Cerebellar nuclear complex (tissue), 1 donor: Measurements from ENCODE around the gene PLD4.

Source experiments
- DNase-seq, 2 experiments: peaks; one replicate each; lab custom pipeline; 2025; lab: John Stamatoyannopoulos, UW

Gene PLD4

DNA sequence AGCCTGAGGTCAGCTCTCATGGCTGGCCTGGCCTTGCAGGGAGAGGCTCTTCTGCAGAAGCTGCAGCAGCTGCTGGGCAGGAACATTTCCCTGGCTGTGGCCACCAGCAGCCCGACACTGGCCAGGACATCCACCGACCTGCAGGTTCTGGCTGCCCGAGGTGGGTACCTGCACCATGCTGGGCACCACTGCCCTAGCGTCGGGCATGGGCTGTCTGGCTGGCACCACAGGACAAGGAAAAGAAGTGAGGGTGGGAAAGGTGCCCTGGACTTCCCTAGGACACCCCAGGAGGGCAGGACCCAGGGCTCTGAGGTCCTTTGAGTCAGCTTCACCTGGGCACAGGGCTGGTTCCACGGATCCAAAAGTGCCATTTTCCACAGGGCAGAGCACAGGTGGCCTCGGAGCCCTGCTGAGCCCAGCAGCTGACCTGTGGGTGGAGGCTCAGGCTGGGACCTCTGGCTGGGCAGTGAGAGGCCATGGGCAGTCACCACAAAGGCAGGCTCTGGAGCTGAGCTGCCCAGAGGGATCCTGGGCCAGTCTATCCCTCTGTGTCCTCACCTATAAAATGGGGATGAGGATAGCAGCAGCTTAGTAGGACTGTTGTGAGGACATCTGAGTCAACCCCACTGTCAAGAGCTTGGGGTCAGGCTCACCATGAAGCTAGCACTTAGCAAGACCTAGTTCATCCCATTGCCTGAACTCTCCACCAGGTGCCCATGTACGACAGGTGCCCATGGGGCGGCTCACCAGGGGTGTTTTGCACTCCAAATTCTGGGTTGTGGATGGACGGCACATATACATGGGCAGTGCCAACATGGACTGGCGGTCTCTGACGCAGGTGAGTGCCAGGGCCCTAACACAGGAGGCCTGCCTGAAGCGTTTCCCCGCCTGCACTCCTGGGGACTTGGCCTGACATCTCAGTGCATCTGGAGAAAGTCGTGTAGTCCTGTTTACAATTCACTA lies 4.9 kb downstream of the PLD4 start:
- no peak for DNase-seq

DNA sequence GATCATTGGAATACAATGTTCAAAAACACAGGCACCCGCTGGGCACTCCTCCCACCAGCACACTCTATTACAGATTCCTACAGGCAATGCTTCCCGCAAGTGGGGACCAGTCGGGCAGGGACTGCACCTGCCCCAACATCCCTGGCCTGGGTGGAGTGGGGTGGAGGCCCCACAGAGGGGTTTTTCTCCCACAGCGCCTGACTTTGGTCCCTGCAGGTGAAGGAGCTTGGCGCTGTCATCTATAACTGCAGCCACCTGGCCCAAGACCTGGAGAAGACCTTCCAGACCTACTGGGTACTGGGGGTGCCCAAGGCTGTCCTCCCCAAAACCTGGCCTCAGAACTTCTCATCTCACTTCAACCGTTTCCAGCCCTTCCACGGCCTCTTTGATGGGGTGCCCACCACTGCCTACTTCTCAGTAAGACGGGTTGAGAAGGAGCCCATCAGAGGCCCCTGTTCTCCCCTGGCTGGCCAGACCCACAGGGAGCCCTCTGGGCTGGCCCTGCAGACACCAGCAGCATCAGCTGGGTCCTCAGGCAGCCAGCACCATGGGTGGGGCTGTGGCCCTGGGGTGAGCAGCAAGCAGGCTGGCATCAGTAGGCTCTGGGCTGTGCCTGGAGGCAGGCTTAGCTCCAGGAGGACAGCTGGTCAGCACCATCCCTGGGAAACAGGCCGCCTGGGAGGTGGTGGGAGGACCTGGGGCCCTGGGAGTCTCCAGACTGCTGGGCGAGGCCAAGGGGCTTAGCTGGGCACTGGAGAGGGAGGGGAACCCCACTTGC lies 6.0 kb downstream of the PLD4 start:
- DNase-seq = no peak

DNA sequence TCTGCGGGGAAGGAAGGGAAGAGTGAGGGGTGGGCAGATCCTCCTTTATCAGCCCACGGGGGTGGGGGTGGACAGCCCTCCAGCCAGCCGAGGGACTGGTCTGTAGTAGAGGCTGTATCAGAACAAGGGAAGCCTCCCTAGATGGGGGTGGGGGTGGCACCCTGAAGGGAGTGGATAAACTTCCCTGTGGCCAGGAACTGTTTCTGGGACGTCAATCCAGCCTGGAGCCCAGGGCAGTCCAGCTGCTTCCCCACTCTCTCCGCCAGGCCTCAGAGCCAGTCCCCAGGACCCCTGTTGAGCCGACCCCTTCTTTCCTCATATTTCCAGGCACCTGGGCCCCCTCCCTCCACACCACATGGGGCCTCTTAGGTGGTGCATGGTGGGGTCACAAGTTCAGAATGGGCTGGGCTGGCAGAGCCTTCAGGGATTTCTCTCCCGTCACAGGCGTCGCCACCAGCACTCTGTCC lies 6.7 kb downstream of the PLD4 start:
- no peak for DNase-seq

DNA sequence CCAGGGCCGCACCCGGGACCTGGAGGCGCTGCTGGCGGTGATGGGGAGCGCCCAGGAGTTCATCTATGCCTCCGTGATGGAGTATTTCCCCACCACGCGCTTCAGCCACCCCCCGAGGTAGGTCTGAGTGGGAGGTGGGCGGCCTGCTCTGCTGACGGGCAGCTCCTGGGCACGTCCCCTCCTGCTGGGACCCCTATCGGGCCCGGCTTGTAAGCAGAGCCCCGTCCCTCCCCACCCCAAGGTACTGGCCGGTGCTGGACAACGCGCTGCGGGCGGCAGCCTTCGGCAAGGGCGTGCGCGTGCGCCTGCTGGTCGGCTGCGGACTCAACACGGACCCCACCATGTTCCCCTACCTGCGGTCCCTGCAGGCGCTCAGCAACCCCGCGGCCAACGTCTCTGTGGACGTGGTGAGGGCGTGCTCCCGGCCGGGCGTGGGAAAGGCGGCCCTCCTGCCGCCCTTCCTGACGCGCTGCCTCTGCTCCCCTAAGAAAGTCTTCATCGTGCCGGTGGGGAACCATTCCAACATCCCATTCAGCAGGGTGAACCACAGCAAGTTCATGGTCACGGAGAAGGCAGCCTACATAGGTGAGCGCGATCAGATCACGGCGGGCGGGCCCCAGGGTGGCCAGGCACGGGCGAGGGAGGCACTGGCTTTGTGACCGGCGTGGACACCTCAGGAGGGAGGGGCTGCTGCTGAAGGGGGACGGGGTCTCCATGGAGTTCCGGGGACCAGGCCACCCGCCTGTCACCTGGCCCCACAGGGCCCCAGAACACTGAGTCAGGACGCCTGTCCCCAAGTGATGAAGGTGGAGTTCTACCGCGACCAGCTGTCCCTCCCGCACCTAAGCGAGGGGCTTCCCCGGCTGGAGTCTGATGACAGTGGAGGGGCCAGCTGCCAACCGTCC lies 7.3 kb downstream of the PLD4 start:
- DNase-seq = no peak

DNA sequence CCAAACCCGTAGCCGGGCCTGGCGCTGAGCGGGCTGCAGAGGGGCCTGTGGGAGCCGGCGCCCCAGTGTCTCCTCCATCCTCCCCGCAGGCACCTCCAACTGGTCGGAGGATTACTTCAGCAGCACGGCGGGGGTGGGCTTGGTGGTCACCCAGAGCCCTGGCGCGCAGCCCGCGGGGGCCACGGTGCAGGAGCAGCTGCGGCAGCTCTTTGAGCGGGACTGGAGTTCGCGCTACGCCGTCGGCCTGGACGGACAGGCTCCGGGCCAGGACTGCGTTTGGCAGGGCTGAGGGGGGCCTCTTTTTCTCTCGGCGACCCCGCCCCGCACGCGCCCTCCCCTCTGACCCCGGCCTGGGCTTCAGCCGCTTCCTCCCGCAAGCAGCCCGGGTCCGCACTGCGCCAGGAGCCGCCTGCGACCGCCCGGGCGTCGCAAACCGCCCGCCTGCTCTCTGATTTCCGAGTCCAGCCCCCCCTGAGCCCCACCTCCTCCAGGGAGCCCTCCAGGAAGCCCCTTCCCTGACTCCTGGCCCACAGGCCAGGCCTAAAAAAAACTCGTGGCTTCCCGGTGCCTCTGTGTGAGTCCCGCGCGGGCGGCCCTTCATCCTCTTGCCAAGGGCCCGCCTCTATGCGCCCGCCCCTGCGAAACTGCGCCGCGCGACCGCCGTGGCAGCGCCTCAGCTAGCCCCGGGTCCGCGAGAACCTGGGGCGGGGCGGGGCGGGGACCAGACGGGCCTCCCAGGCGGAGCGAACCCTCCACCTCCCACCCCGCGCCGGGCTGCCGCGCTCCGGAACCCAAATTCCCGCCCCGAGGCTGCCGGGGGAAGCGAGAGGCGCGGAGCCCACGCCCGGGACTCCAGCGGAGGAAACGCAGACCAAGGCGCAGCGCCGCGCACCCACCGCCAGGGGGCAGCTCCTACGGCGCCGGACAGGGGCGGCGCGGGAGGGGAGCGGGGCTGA lies 8.3 kb downstream of the PLD4 start:
- peak in 1 of 2 experiments; percentile 43 for DNase-seq

DNA sequence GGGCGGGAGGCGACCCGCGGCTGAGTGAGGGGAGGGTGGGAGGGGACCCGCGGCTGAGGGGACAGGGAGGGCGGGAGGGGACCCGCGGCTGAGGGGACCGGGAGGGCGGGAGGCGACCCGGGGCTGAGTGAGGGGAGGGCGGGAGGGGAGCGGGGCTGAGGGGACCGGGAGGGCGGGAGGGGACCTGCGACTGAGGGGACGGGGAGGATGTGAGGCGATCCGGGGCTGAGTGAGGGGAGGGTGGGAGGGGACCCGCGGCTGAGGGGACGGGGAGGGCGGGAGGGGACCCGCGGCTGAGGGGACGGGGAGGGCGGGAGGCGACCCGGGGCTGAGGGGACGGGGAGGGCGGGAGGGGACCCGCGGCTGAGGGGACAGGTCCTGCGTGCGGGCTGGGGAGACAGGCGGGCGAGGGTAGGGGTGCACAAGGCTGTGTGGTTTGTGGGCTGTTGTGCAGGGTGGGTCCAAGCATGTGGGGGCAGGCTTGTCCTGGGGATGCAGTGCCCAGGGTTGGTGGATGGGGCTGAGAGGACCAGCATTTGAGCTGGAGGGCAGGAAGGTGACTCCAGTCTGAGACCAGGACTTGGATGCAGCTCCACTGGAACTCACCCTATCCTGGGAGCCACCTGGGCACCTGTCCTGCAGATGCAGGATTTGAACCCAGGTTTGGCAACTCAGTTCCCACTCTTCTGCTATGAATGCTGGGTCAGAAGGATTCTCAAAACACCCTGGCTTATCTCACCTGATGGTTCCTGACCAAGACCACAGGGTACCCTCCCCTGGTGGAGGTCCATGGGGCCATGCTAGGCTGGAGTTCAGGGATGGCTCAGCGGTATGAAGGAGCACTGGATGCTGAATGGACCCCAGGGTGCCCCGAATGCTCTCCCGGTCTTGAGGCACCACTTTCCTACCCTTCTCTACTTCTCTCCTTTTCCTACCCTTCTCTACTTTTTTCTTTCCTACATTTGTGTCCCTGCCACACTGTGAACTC lies 9.4 kb downstream of the PLD4 start:
- no peak for DNase-seq

DNA sequence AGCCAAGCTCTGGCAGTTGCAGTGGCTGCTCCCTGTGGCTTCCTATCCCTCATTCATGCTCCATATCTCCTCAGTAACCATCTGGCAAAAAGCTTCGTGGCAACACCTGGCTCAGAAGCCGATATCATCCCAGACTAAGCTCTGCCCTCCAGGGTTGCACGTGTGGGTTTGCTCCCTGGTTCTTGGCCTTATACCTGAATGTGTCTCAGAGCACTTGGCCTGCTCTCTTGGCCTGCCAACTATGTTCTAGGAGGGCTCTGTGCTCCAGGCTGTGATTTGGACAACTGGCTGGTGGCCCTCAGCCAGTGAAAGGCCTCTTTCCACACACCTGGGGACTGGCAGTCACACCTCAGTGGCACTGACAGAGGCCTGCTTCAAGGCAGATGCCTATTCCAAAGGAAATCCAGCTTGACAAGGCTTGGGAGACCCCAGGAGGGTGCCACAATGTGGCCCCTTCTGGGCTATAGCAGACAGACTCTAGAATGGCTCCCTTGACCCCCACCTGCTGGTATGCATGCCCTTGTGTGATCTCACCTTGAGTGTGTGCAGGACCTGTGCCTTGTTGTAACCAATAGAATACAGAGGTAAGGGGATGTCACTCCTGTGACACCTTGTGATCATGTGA lies 10.5 kb downstream of the PLD4 start:
- DNase-seq = no peak

DNA sequence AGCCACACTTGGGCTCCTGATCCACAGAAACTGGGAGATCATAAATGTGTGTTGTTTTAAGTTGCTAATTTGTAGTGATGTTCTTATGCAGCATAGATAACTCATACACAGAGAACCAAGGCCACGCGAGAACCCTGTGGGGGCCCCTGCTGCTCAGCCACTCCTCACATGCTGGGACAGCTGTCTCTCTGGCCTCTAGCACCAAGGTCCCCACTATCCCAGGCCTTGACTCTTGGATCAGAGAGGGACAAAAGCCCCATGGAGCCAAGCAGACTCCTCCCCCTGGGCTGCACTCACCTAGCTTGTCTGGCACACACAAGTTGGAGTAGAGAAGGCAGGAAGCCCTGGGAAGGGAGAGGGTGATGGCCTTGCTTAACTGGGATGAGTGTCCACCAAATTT lies 11.3 kb downstream of the PLD4 start:
- no peak for DNase-seq

DNA sequence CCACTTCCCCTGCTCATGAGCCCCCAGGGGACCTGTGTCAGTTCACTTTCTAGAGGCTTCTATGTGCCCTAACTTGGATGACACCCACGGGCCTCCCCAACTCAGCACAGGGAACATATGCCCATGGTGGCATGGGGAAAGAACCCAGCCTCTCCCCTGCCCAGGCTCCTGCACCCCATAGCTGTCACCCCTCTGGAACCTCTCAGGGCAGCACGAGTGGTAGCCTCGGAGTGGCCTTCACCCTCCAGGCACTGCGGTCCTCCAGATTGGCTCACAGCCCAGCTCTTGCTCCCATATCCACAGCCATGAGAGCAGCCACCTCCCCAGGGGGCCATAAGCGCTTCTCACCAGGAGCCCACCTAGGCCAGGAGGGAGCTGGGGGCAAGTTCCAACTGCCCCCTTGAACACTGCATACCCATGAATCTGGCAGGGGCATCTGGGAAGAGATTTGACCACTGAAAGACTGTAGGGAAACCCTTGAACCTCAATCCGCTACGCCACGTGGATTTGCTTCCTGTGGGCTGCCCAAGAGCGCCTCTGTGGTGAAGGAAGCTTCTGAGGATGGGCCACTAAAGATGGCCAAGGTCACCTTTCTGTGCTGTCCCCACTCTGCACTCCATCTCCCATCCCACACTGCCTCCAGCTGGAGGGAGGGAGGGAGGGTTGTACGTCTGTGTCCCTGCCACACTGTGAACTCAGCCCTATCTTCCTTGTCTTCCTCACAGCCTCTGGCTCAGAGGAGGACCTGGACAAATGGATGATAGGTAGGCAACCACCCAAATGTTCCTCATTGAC lies 11.9 kb downstream of the PLD4 start:
- DNase-seq = no peak

DNA sequence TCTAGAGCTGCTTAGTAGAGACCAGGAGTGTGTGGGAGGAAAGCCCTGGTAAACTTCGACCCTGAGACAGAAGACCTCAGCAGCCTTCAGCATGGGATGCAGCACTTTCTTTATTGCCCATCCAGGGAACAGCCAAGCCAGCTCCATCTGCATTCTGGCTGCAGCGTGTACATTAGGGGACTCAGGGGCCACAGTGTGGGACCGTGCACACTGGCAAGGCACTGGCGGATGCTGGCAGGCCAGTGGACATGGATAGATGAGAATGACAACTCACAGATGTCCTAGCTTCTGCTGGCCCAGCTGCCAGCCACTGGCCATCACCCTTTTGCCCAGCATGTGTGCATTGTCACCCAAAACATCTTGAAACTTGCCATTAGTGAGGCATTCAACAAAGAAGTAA lies 12.5 kb downstream of the PLD4 start:
- no peak for DNase-seq

DNA sequence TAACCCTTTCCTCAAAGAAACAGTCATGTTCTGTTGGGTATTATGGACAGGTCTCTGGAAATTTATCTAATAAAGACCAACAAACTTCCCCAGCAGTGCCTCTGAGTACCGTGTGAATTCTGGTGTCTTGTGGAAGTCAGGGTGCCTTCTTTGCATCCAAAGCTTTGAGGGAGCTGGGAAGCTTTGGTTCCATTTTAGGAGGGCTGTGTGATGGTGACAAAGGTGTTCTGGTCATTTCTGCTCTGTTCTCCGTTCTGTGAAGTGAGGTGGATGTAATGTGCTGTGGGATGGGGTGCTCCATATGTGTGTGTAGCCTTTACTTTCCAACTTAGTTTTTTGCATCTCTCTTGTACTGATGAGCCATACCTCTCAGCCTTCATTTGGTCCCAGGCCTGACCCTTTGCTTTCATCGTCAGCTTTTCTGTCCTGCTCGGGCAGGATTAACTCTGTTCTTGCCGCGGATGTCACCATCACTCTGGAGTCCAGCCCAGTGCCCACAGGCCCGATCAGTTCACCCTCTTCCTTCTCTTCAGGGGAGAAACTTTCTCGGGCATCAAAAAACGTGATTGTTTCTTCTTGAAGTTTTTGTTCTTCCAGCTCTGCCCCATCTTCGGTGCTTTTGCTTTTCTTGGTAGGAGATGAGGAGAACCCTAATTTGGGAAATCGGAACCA lies 13.2 kb downstream of the PLD4 start:
- no peak for DNase-seq

DNA sequence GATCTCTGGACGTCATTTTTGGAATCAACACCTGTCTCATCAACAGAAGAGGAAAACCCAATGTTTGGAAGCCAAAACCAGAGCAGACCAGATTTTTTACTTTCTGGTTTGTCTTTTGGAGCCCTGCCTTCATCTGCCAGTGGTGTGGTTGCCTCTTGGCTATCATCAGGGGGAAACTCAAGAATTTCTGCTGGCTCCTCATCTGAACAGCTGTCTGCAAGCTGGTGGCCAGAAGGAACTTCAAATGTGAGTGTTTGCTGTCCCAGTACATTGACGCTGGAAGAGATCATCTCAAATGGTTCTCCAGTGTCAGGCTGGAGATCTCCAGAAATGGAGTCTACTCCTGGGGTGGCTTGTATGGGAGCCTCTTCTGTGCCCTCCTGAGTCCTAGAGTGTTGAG lies 13.8 kb downstream of the PLD4 start:
- DNase-seq = no peak

DNA sequence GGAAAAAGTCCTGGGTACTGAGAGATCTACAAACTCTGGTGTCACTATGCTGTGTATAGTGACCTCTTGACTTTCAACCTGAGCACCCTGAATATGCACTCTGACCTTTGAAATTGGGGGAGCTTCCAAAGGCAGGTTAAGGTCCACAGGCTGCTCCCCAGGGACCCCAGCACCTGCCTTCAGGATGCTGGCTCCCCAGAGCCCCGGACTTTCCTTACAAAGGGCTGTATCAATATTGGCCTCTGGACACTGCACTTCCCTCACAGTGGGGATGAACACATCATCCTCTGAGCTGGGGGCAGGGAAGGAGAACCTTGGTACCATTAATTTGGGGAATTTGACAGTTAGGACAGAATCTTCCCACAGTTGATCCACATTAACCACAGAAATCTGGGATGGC lies 14.3 kb downstream of the PLD4 start:
- no peak for DNase-seq

DNA sequence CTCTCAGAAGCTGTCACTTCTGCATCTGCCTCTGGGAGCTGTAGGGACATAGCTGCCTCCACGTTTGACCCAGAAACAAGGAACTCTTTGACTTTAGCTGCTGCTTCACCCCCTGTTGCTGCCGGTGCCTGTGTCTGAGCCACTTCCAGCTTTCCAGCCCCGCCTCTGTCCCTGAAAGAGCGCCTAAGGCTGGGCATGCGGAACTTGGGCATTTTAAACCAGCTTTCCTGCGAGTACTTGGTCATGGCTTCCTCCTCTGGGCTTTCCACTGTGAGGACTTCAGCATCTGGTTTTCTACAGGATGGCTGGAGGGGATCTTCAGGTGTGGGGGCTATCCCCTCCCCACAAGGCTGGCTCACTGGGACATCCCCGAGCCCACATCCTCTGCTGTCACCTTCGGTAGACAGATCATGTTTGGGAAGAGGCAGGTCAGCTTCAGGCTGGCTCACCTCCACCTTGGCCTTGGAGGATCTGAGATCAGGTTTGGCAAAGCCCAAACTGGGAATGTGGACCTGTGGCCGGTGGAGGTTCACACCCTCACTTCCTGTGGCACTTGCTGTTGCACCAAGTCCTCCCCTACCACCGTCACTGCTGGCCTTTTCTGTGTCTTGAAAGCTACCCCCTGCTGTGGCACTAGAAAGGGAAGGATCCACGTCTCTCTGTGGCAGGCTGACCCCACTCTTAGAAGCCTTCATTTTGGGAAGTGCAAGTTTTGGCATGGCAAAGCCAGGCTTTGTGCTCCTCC lies 15.2 kb downstream of the PLD4 start:
- DNase-seq = no peak

DNA sequence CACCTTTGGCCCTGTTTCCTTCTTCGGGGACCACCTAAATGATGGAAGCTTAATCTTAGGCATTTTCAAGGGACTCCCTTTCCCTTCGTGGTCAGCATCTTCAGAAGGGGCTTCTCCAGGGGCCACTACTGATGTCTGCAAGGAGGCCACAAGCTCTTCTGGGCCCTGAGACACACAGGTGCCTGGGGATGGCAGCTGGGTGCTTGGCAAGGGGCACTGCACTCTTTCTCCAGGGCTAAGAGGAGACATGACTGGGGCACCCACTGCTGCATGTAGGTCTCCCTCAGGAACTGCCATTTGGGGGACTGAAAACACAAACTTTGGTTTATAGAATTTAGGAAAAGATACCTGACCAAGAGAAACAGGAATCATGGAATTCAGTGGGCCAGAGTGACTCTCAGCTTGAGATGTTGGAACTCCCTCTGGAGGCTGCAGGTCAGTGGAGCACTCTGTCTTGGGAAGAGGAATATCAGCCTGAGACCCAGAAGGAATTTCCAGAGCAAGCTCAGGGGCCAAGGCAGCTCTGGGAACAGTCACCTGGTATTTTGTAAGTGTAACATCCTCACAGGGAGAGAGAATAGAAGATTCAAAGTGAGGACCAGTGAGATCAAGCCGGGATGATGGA lies 16.0 kb downstream of the PLD4 start:
- no peak for DNase-seq
